LNCaP clone FGC (cell line): ENCODE data around the gene SS18.

Source experiments
- DNase-seq: peaks from one replicate; pipeline ENCODE4 v3.0.0-alpha.2; 2011; ENCODE audit warnings: low read depth
- H3K4me3 ChIP-seq: 2 replicates; pipeline ENCODE4 v1.5.1; 2011; ENCODE audit warnings: mild to moderate bottlenecking, low read depth, low read length, control low read depth
- TF ChIP-seq, protein P1 (sequence below): IDR thresholded peaks from 2 replicates; pipeline ENCODE4 v1.5.1; 2012; ENCODE audit warnings: mild to moderate bottlenecking; ENCODE audit not compliant: control insufficient read depth, insufficient read depth; ENCODE audit errors: extremely low read depth

Gene SS18

GRCh38 chr18:25992566-25992965 is 97.8 kb downstream of the SS18 start:
- TF ChIP-seq, protein P1, sequence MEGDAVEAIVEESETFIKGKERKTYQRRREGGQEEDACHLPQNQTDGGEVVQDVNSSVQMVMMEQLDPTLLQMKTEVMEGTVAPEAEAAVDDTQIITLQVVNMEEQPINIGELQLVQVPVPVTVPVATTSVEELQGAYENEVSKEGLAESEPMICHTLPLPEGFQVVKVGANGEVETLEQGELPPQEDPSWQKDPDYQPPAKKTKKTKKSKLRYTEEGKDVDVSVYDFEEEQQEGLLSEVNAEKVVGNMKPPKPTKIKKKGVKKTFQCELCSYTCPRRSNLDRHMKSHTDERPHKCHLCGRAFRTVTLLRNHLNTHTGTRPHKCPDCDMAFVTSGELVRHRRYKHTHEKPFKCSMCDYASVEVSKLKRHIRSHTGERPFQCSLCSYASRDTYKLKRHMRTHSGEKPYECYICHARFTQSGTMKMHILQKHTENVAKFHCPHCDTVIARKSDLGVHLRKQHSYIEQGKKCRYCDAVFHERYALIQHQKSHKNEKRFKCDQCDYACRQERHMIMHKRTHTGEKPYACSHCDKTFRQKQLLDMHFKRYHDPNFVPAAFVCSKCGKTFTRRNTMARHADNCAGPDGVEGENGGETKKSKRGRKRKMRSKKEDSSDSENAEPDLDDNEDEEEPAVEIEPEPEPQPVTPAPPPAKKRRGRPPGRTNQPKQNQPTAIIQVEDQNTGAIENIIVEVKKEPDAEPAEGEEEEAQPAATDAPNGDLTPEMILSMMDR = no peak
- no peak for DNase-seq
- no peak overlapping the region for H3K4me3 ChIP-seq

DNA sequence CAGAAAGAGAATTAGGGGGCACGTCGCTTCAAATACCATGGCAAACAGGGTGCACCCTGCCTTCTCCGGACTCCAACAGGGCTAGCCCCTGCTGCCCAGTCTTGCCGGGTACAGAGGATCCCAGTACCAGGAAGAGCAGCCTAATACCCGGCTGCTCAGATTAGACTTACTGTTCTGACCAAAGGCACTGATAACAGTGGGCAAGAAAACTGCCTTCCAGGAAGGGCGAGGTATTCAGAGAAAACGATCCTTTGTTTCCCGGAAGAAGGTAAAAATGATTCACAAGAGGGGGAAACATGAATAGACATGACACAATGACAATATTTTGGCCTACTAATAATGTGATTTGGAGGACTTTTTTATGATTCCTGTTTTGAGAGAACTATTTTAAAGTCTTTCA is 99.9 kb downstream of the SS18 start:
- no peak for DNase-seq
- TF ChIP-seq, protein P1 = no peak

DNA sequence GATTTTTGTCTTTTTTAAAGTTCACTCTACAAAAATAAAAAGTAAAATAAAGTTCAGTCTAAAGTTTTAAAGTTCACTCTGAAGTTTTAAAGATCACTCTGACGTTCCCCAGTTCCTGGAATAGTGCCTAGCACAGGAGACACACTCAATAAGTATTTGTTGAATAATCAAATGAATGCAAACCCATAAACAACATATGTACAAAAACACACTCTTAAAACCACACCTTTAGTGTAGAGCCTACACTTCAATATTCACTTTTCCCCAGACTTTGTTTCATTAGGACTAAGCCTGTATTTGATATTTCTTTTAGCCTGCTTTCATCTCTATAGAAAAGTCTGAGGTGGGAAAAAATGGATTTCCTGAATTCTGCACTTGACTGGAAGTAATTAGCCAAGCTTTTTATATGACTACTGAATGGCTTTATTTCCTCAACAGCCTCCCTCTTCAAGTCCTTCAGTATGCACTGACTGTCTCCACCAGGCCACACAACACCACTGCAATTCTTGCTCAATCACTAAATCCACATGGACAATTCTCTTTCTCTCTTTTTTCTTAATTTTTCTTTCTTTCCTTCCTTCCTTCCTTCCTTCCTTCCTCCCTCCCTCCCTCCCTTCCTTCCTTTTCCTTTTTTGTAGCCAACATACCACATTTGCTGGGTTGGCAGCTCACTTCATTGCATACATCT is 104.6 kb downstream of the SS18 start:
- TF ChIP-seq, protein P1 = no peak
- no peak overlapping the region for H3K4me3 ChIP-seq
- DNase-seq = no peak

More for the DNA sequence above, 99.9 kb downstream of the SS18 start:
- no peak overlapping the region for H3K4me3 ChIP-seq

DNA sequence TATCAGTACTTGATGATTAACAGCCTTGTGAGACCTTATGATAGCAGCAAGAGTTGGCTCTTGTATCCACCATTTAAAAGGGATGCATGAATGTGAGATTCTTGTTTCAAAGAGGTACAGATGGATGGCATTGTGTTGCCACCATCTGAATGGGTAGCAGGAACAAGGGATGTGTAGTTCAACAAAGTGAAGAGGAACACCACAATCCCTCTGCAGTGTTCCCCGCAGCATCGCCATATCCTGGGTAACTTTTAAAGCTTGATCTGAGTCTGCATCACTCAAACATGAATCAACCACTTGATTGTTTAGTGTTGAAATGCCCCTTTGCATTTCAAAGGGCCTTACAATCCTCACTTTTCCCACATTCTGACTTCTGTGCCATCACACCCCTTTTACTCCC is 106.7 kb downstream of the SS18 start:
- DNase-seq = no peak
- TF ChIP-seq, protein P1 = no peak
- H3K4me3 ChIP-seq = no peak overlapping the region

DNA sequence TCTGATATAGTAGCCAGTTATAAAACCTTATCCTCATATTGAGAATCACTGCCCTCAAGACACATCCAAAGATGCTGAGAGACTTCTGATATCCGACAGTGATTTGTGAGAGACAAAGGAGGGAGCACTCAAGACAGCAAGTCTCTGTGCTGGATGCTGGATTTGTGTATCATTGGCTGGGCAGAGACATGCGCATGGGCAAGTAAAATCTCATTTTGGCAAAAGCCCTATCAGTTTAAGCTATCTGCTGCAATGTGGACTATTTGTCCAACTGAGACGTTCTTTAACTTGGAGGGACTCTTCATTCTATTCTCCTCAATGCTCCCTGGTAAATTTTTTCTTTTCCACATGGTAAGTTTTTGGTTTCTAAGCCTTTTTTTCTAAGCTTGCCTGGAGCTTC is 107.5 kb downstream of the SS18 start:
- no peak for DNase-seq
- H3K4me3 ChIP-seq = no peak overlapping the region
- TF ChIP-seq, protein P1 = no peak

DNA sequence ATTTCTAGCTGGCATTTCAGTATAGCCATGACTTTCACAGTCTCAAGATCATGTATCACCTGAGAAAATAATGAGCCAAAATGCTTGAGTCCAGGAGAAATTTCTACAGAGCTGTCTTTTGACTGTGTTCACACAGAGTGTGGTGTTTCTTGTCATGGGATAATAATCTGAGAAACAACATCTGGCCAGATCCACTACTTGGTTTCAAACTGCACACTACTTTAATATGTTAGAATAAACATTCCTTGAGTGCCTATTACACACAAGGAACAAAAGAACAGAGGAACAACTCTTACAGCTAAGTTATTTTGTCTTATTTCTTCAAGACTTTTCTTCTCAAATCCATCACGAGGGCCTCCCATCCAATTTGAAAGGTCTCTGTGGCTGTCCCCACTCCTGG is 108.3 kb downstream of the SS18 start:
- TF ChIP-seq, protein P1 = no peak
- no peak for DNase-seq

GRCh38 chr18:25979369-25980040 is 110.9 kb downstream of the SS18 start:
- TF ChIP-seq, protein P1 = no peak
- no peak overlapping the region for H3K4me3 ChIP-seq
- no peak for DNase-seq

More for the DNA sequence above, 108.3 kb downstream of the SS18 start:
- no peak overlapping the region for H3K4me3 ChIP-seq
